ENCODE data around the gene SHOC2. TPM values are rescaled to one million over a fixed set of nuclear protein-coding genes. Genes with fewer than 3 reads are reported as not detected.
A peak's percentile ranks its signal among the peaks of the same experiment; 100 is the strongest.

SHOC2 gene
- total and polyA plus RNA-seq, 2 experiments from 2014 or later, result 23.3 to 33.3 TPM

GRCh38 chr10:110931769-110932381 lies 12.5 kb downstream of the SHOC2 start:
- peaks cover 33% of the 10 kb centered on the region; the same call in 1 of the 2 replicates for H4K20me1 ChIP-seq (replicated peaks; ENCODE audit: insufficient read depth)
- H3K9me2 ChIP-seq (ENCODE audit: insufficient read depth), result no peaks in the 10 kb centered on the region
- no peaks in the 10 kb centered on the region for H3K27me3 Mint-ChIP-seq (ENCODE audit: insufficient read depth, low read depth, poor library complexity)
- ATAC-seq (no peak), DNase-seq (ENCODE audit: low spot score) (no peak)
- no peak overlapping the region for H3K4me2 ChIP-seq
- H2AFZ ChIP-seq, result no peak overlapping the region
- no peaks in the 10 kb centered on the region for H3K36me3 Mint-ChIP-seq (ENCODE audit: low read depth)
- no peaks in the 10 kb centered on the region for H3F3A ChIP-seq (replicated peaks; ENCODE audit: low read depth)
- TF ChIP-seq, protein P1, sequence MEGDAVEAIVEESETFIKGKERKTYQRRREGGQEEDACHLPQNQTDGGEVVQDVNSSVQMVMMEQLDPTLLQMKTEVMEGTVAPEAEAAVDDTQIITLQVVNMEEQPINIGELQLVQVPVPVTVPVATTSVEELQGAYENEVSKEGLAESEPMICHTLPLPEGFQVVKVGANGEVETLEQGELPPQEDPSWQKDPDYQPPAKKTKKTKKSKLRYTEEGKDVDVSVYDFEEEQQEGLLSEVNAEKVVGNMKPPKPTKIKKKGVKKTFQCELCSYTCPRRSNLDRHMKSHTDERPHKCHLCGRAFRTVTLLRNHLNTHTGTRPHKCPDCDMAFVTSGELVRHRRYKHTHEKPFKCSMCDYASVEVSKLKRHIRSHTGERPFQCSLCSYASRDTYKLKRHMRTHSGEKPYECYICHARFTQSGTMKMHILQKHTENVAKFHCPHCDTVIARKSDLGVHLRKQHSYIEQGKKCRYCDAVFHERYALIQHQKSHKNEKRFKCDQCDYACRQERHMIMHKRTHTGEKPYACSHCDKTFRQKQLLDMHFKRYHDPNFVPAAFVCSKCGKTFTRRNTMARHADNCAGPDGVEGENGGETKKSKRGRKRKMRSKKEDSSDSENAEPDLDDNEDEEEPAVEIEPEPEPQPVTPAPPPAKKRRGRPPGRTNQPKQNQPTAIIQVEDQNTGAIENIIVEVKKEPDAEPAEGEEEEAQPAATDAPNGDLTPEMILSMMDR (conservative IDR thresholded peaks at IDR 0.05; ENCODE audit: low read depth in 2 of 2), result no peak
- TF ChIP-seq JUNB (IDR thresholded peaks at IDR 0.05; ENCODE audit: unreplicated experiment), result no peak
- TF ChIP-seq EZH2phosphoT487 (IDR thresholded peaks at IDR 0.05; ENCODE audit: unreplicated experiment), result no peak
- TF ChIP-seq POLR2AphosphoS5 (IDR thresholded peaks at IDR 0.05; ENCODE audit: low read depth), result no peak
- no peak for TF ChIP-seq REST (IDR thresholded peaks at IDR 0.05; ENCODE audit: unreplicated experiment)
- TF ChIP-seq ZNF114 (CRISPR knock-in tag; IDR thresholded peaks at IDR 0.05), result no peak
- no peak for TF ChIP-seq ZNF462 (CRISPR knock-in tag; IDR thresholded peaks at IDR 0.05)
- no peak overlapping the region for H3K4me3 ChIP-seq
- no peaks in the 10 kb centered on the region for H3K27me3 ChIP-seq (ENCODE audit: insufficient read depth)
- peaks cover 96% of the 10 kb centered on the region for H3K79me2 ChIP-seq (replicated peaks; ENCODE audit: insufficient read depth)
- H3K27ac ChIP-seq (ENCODE audit: low read depth), result 0 out of 2 replicates have a peak overlapping the region, but pooled peaks have one; percentile 16
- H3K4me3 Mint-ChIP-seq, result no peak overlapping the region
- peaks cover 6% of the 10 kb centered on the region; the same call in 2 of the 3 replicates for H3K4me1 Mint-ChIP-seq
- peaks cover 18% of the 10 kb centered on the region for H3K4me1 ChIP-seq (ENCODE audit: insufficient read depth)
- H3K27ac Mint-ChIP-seq, result no peak overlapping the region
- no peaks in the 10 kb centered on the region for H3K9me3 Mint-ChIP-seq
- no peaks in the 10 kb centered on the region for H3K36me3 ChIP-seq (ENCODE audit: insufficient read depth)
